SU-DHL-6 (cell line): ENCODE results near the gene NFKBIA.

Experiments
- H2AFZ ChIP-seq: fragments of 200-600 bp; sonication (generic); 2 replicates; pipeline ENCODE4 v1.6.1; 2014; ENCODE audit warnings: low read depth, mild to moderate bottlenecking, moderate library complexity, mixed read lengths, antibody characterized with exemption, low read length; ENCODE audit not compliant: severe bottlenecking
- H3F3A ChIP-seq: fragments of 200-600 bp; shearing (Covaris generic); 2 replicates; pipeline ENCODE4 v1.6.0; 2016; ENCODE audit warnings: antibody characterized with exemption, mild to moderate bottlenecking; ENCODE audit not compliant: insufficient read depth
- H3K27ac ChIP-seq: fragments of 200-600 bp; sonication (generic); 2 replicates; pipeline ENCODE4 v1.5.1; 2016; ENCODE audit warnings: low read depth, mild to moderate bottlenecking, low read length, moderate library complexity, mixed read lengths
- H3K27me3 ChIP-seq: fragments of 200-600 bp; sonication (generic), shearing (Covaris generic); 2 replicates; pipeline ENCODE4 v1.6.0; 2014; ENCODE audit warnings: mild to moderate bottlenecking, low read length
- H3K36me3 ChIP-seq: fragments of 200-600 bp; sonication (generic); 2 replicates; pipeline ENCODE4 v1.6.1; 2014; ENCODE audit warnings: mild to moderate bottlenecking, low read length, mixed read lengths
- H3K4me2 ChIP-seq: fragments of 300-600, 200-600 bp; shearing (Covaris generic), sonication (generic); 2 replicates; pipeline ENCODE4 v1.6.0; 2014; ENCODE audit warnings: low read length, low read depth, mild to moderate bottlenecking; ENCODE audit not compliant: poor library complexity, severe bottlenecking
- H3K4me3 ChIP-seq: fragments of 200-600 bp; sonication (generic); 2 replicates; pipeline ENCODE4 v1.5.1; 2014; ENCODE audit warnings: antibody characterized with exemption, low read length, mild to moderate bottlenecking, mixed read lengths; ENCODE audit not compliant: insufficient read depth, poor library complexity, severe bottlenecking
- H3K79me2 ChIP-seq: fragments of 200-600 bp; sonication (generic); 2 replicates; pipeline ENCODE4 v1.6.1; 2014; ENCODE audit warnings: mild to moderate bottlenecking, low read length, moderate library complexity; ENCODE audit not compliant: insufficient read depth
- H3K9ac ChIP-seq: fragments of 200-600 bp; sonication (generic); 2 replicates; pipeline ENCODE4 v1.7.0; 2014; ENCODE audit warnings: mild to moderate bottlenecking, low read length
- H3K9me2 ChIP-seq: fragments of 200-600 bp; sonication (generic); replicated peaks from 2 replicates; pipeline ENCODE4 v1.6.1; 2014; ENCODE audit warnings: low read length; ENCODE audit not compliant: insufficient read depth
- H3K9me3 ChIP-seq: fragments of 200-600 bp; sonication (generic); 2 replicates; pipeline ENCODE4 v1.6.1; 2014; ENCODE audit warnings: low read length, mixed read lengths; ENCODE audit not compliant: insufficient read depth
- H4K20me1 ChIP-seq: fragments of 200-600 bp; sonication (generic); 2 replicates; pipeline ENCODE4 v1.6.1; 2014; ENCODE audit warnings: low read depth, mild to moderate bottlenecking, antibody characterized with exemption, low read length, moderate library complexity, mixed read lengths
- EZH2phosphoT487 ChIP-seq: fragments of 200-600 bp; sonication (generic), shearing (Covaris generic); conservative IDR thresholded peaks from 2 replicates; pipeline ENCODE4 v1.6.1; 2018; ENCODE audit warnings: mild to moderate bottlenecking, antibody characterized with exemption, low read length, moderate library complexity, mixed read lengths
- TF ChIP-seq, protein P1 (sequence below): fragments of 200-600 bp; sonication (generic); IDR thresholded peaks from one replicate; pipeline ENCODE4 v1.5.1; 2017; ENCODE audit warnings: antibody characterized with exemption, mild to moderate bottlenecking, low read length, moderate library complexity; ENCODE audit not compliant: insufficient read depth, poor library complexity, severe bottlenecking

Gene NFKBIA, protein sequence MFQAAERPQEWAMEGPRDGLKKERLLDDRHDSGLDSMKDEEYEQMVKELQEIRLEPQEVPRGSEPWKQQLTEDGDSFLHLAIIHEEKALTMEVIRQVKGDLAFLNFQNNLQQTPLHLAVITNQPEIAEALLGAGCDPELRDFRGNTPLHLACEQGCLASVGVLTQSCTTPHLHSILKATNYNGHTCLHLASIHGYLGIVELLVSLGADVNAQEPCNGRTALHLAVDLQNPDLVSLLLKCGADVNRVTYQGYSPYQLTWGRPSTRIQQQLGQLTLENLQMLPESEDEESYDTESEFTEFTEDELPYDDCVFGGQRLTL

DNA sequence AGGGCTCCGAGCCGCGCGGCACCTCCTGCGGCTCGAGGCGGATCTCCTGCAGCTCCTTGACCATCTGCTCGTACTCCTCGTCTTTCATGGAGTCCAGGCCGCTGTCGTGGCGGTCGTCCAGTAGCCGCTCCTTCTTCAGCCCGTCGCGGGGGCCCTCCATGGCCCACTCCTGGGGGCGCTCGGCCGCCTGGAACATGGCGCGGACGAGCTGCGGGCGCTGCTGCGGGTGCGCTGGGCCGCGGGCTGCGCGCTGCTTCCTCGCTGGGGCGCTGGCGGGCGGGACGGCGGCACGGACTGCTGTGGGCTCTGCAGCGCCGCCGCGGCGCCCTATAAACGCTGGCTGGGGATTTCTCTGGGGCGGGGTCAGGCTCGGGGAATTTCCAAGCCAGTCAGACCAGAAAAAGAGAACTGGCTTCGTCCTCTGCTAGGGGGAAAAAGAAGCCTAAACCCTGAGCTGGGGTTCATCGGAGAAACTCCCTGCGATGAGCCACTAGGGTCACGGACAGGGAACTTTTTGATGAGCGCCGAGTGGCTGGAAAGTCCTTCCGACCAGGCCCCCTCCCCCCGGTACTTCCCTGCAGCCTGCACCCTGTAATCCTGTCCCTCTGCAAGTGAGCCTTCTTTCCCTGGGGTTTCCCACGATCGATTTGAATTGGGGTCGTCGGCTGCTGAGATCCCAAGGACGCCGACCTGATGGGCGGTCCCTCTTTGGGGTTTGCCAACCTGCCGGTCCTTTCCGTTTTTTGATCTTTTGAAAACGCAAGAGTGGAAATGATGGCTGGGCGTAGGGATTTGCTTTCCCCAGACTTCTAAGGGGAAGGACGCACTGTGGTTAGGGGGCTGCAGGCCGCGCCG is at the start of gene NFKBIA:
TSS of gene NFKBIA (minus strand) at position 301 of the 855 bp plus-strand sequence. CDS start at position 196, 105 bp downstream.
- no peaks in the 10 kb centered on the region for H3K27me3 ChIP-seq
- H3F3A ChIP-seq: peaks cover 58% of the 10 kb centered on the region
- peak within 1 kb of the TSS; percentile 88 for H3K9ac ChIP-seq
- peak within 1 kb of the TSS; percentile 91 for H3K4me2 ChIP-seq
- TF ChIP-seq, protein P1, sequence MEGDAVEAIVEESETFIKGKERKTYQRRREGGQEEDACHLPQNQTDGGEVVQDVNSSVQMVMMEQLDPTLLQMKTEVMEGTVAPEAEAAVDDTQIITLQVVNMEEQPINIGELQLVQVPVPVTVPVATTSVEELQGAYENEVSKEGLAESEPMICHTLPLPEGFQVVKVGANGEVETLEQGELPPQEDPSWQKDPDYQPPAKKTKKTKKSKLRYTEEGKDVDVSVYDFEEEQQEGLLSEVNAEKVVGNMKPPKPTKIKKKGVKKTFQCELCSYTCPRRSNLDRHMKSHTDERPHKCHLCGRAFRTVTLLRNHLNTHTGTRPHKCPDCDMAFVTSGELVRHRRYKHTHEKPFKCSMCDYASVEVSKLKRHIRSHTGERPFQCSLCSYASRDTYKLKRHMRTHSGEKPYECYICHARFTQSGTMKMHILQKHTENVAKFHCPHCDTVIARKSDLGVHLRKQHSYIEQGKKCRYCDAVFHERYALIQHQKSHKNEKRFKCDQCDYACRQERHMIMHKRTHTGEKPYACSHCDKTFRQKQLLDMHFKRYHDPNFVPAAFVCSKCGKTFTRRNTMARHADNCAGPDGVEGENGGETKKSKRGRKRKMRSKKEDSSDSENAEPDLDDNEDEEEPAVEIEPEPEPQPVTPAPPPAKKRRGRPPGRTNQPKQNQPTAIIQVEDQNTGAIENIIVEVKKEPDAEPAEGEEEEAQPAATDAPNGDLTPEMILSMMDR: peak; percentile 48
- no peak for TF ChIP-seq EZH2phosphoT487
- H3K9me3 ChIP-seq: no peaks in the 10 kb centered on the region
- no peaks in the 10 kb centered on the region for H3K9me2 ChIP-seq
- H3K4me3 ChIP-seq: peak within 1 kb of the TSS; percentile 94
- H4K20me1 ChIP-seq: peaks cover 4% of the 10 kb centered on the region; the same call in 1 of the 2 replicates
- peaks cover 33% of the 10 kb centered on the region for H3K36me3 ChIP-seq
- peak within 1 kb of the TSS; percentile 66 for H2AFZ ChIP-seq
- H3K79me2 ChIP-seq: peaks cover 11% of the 10 kb centered on the region; the same call in 1 of the 2 replicates
- peak within 1 kb of the TSS; percentile 93 for H3K27ac ChIP-seq

DNA sequence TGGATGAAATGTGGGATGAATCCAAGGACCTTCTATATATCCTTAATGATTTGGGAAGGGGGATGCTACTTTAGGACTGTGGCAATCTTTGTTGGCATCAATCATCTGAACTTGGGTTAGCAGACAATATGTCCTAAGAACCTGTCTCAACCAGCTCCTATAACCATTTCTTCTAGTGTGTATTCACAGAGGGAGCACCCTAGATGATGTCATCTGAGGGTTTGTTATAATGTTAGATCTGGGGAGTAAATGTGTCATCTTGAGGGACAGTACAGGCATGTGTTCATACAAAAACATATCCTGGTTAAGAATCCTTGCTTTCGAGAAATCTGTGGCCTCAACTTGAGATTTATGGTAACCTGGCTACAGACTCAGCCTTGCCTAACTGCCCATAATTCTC is 41.9 kb upstream of the NFKBIA start:
- Histone ChIP-seq H3K9me3 (no peaks in the 10 kb centered on the region), H3K36me3 (no peaks in the 10 kb centered on the region), H3F3A (no peaks in the 10 kb centered on the region), H3K4me2 (no peak overlapping the region), H3K9me2 (no peaks in the 10 kb centered on the region), H2AFZ (no peak overlapping the region), H4K20me1 (no peaks in the 10 kb centered on the region), H3K9ac (no peak overlapping the region), H3K79me2 (no peaks in the 10 kb centered on the region), H3K4me3 (no peak overlapping the region), H3K27ac (no peak overlapping the region), H3K27me3 (no peaks in the 10 kb centered on the region)
- TF ChIP-seq, protein P1: no peak
- no peak for TF ChIP-seq EZH2phosphoT487

DNA sequence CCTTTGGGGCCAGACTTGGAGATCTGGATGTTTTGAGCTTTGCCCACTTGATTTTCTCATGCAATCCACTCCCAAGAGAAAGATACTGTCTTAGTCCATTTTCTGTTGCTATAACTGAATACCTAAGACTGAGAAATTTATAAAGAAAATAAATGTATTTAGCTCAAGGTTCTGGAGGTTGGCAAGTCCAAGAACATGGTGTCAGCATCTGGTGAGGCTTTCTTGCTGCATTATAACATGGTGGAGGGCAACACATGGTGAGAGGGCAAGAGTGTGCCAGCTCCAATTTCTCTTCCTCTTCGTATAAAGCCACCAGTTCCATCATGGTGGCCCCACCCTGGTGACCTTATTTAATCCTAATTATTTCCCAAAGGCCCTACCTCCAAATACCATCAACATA is 39.6 kb upstream of the NFKBIA start:
- H3K36me3 ChIP-seq: no peaks in the 10 kb centered on the region
- H3K9ac ChIP-seq: no peak overlapping the region
- no peak overlapping the region for H2AFZ ChIP-seq
- H3K9me2 ChIP-seq: no peaks in the 10 kb centered on the region
- H3K9me3 ChIP-seq: no peaks in the 10 kb centered on the region
- no peaks in the 10 kb centered on the region for H3K79me2 ChIP-seq
- TF ChIP-seq EZH2phosphoT487: no peak
- TF ChIP-seq, protein P1: no peak
- no peaks in the 10 kb centered on the region for H3F3A ChIP-seq
- no peaks in the 10 kb centered on the region for H3K27me3 ChIP-seq
- H3K27ac ChIP-seq: no peak overlapping the region
- H3K4me2 ChIP-seq: no peak overlapping the region
- H4K20me1 ChIP-seq: no peaks in the 10 kb centered on the region
- no peak overlapping the region for H3K4me3 ChIP-seq
